Measurements from ENCODE around the gene ZSWIM3. TPM values are rescaled to one million over a fixed set of nuclear protein-coding genes. Genes with fewer than 3 reads are reported as not detected.

The ZSWIM3 gene
- total and polyA plus RNA-seq, 2 of the 13 experiments (the other 11 are each of a cell fraction or from before 2014, with no cell fraction given) = 5.2 to 5.8 TPM

- TF ChIP-seq ZFY (CRISPR knock-in tag; IDR thresholded peaks at IDR 0.05) = no peak
- no peak for TF ChIP-seq DR1 (CRISPR knock-in tag; IDR thresholded peaks at IDR 0.05)
- TF ChIP-seq ATF4 (CRISPR knock-in tag; IDR thresholded peaks at IDR 0.05) = no peak
- no peak for TF ChIP-seq ATF3 (CRISPR knock-in tag; IDR thresholded peaks at IDR 0.05)
- no peak for TF ChIP-seq ZNF616 (CRISPR knock-in tag; IDR thresholded peaks at IDR 0.05; ENCODE audit: low read depth)
- no peak for TF ChIP-seq BATF2 (CRISPR knock-in tag; IDR thresholded peaks at IDR 0.05)
- TF ChIP-seq TCF12 (IDR thresholded peaks at IDR 0.05) = no peak
- TF ChIP-seq TCF12 (CRISPR knock-in tag; IDR thresholded peaks at IDR 0.05) = no peak
- no peak for TF ChIP-seq ZNF777 (CRISPR knock-in tag; IDR thresholded peaks at IDR 0.05)
- TF ChIP-seq SNRNP70 (IDR thresholded peaks at IDR 0.05; ENCODE audit: low read depth, low read length) = no peak
- TF ChIP-seq MEIS1 (CRISPR knock-in tag; IDR thresholded peaks at IDR 0.05; ENCODE audit: borderline replicate concordance) = no peak
- TF ChIP-seq ZBTB49 (CRISPR knock-in tag; IDR thresholded peaks at IDR 0.05; ENCODE audit: borderline replicate concordance) = no peak
- TF ChIP-seq HCFC1 (IDR thresholded peaks at IDR 0.05; ENCODE audit: low read depth, low read length) = no peak
- TF ChIP-seq MTA1 (CRISPR knock-in tag; IDR thresholded peaks at IDR 0.05; ENCODE audit: borderline replicate concordance) = 0 out of 2 replicates have a peak, but pooled peaks have one; percentile 15
- TF ChIP-seq ZBTB3 (CRISPR knock-in tag; IDR thresholded peaks at IDR 0.05; ENCODE audit: borderline replicate concordance, low read depth) = no peak
- no peak for TF ChIP-seq ZNF570 (CRISPR knock-in tag; IDR thresholded peaks at IDR 0.05; ENCODE audit: borderline replicate concordance)
- TF ChIP-seq SAP130 (CRISPR knock-in tag; IDR thresholded peaks at IDR 0.05; ENCODE audit: low read depth) = peak; percentile 65
- TF ChIP-seq ZNF124 (CRISPR knock-in tag; IDR thresholded peaks at IDR 0.05) = no peak
- TF ChIP-seq TGIF2 (CRISPR knock-in tag; IDR thresholded peaks at IDR 0.05) = 0 out of 2 replicates have a peak, but pooled peaks have one; percentile 31
- no peak for TF ChIP-seq LCORL (IDR thresholded peaks at IDR 0.05)
- 0 out of 2 replicates have a peak, but pooled peaks have one; percentile 33 for TF ChIP-seq LCORL (CRISPR knock-in tag; IDR thresholded peaks at IDR 0.05)
- TF ChIP-seq ZNF83 (CRISPR knock-in tag; IDR thresholded peaks at IDR 0.05; ENCODE audit: borderline replicate concordance) = no peak
- TF ChIP-seq ZNF260 (CRISPR knock-in tag; IDR thresholded peaks at IDR 0.05; ENCODE audit: borderline replicate concordance, low read depth) = no peak
- no peak for TF ChIP-seq HMG20B (CRISPR knock-in tag; conservative IDR thresholded peaks at IDR 0.05)
These were observed 67.2 kb downstream of the ZSWIM3 start (continued) for GRCh38 chr20:45924391-45925261.

Measured in HepG2 (cell line).